ENCODE measurements around the gene ALAS1. TPM values are rescaled to one million over a fixed set of nuclear protein-coding genes. Genes with fewer than 3 reads are reported as not detected.
A peak's percentile ranks its signal among the peaks of the same experiment; 100 is the strongest.

Gene ALAS1
- total and polyA plus RNA-seq, 2 of the 13 experiments (the other 11 are each of a cell fraction or from before 2014, with no cell fraction given): 36.0 to 43.2 TPM

DNA sequence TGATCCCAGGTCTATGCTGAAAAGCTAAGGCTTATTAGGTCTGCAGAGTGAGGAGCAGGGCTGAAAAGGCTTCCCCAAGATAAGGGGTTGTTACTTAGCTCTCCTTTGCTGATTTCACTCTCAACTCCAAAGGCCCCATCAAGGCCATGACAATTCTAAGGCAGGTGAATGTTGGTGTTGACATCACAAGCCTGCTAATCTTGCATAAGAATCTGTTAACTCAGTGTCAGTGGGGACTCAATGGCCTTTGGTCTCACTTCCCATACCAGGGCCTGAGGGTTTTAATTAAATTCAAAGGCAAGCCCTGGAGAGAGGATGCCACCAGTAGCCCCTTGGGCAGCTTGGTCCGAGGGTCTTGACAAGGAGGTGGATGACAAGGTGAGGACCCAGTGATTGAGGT is 9.4 kb upstream of the ALAS1 start (continued):
- TF ChIP-seq ZBTB1 (CRISPR knock-in tag; IDR thresholded peaks at IDR 0.05; ENCODE audit: borderline replicate concordance): no peak
- no peak for TF ChIP-seq SAFB2 (CRISPR knock-in tag; IDR thresholded peaks at IDR 0.05; ENCODE audit: borderline replicate concordance, low read depth)
- TF ChIP-seq, protein P1, sequence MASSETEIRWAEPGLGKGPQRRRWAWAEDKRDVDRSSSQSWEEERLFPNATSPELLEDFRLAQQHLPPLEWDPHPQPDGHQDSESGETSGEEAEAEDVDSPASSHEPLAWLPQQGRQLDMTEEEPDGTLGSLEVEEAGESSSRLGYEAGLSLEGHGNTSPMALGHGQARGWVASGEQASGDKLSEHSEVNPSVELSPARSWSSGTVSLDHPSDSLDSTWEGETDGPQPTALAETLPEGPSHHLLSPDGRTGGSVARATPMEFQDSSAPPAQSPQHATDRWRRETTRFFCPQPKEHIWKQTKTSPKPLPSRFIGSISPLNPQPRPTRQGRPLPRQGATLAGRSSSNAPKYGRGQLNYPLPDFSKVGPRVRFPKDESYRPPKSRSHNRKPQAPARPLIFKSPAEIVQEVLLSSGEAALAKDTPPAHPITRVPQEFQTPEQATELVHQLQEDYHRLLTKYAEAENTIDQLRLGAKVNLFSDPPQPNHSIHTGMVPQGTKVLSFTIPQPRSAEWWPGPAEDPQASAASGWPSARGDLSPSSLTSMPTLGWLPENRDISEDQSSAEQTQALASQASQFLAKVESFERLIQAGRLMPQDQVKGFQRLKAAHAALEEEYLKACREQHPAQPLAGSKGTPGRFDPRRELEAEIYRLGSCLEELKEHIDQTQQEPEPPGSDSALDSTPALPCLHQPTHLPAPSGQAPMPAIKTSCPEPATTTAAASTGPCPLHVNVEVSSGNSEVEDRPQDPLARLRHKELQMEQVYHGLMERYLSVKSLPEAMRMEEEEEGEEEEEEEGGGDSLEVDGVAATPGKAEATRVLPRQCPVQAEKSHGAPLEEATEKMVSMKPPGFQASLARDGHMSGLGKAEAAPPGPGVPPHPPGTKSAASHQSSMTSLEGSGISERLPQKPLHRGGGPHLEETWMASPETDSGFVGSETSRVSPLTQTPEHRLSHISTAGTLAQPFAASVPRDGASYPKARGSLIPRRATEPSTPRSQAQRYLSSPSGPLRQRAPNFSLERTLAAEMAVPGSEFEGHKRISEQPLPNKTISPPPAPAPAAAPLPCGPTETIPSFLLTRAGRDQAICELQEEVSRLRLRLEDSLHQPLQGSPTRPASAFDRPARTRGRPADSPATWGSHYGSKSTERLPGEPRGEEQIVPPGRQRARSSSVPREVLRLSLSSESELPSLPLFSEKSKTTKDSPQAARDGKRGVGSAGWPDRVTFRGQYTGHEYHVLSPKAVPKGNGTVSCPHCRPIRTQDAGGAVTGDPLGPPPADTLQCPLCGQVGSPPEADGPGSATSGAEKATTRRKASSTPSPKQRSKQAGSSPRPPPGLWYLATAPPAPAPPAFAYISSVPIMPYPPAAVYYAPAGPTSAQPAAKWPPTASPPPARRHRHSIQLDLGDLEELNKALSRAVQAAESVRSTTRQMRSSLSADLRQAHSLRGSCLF (CRISPR knock-in tag; IDR thresholded peaks at IDR 0.05; ENCODE audit: borderline replicate concordance): no peak
- TF ChIP-seq TBX2 (CRISPR knock-in tag; IDR thresholded peaks at IDR 0.05; ENCODE audit: borderline replicate concordance): 0 out of 2 replicates have a peak, but pooled peaks have one; percentile 26
- TF ChIP-seq RARG (CRISPR knock-in tag; IDR thresholded peaks at IDR 0.05; ENCODE audit: low read depth): no peak
- TF ChIP-seq, protein P2, sequence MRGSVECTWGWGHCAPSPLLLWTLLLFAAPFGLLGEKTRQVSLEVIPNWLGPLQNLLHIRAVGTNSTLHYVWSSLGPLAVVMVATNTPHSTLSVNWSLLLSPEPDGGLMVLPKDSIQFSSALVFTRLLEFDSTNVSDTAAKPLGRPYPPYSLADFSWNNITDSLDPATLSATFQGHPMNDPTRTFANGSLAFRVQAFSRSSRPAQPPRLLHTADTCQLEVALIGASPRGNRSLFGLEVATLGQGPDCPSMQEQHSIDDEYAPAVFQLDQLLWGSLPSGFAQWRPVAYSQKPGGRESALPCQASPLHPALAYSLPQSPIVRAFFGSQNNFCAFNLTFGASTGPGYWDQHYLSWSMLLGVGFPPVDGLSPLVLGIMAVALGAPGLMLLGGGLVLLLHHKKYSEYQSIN (CRISPR knock-in tag; IDR thresholded peaks at IDR 0.05; ENCODE audit: borderline replicate concordance): no peak
- TF ChIP-seq RFX3 (CRISPR knock-in tag; IDR thresholded peaks at IDR 0.05): no peak
- TF ChIP-seq ZNF878 (CRISPR knock-in tag; IDR thresholded peaks at IDR 0.05): no peak
- TF ChIP-seq, protein P3, sequence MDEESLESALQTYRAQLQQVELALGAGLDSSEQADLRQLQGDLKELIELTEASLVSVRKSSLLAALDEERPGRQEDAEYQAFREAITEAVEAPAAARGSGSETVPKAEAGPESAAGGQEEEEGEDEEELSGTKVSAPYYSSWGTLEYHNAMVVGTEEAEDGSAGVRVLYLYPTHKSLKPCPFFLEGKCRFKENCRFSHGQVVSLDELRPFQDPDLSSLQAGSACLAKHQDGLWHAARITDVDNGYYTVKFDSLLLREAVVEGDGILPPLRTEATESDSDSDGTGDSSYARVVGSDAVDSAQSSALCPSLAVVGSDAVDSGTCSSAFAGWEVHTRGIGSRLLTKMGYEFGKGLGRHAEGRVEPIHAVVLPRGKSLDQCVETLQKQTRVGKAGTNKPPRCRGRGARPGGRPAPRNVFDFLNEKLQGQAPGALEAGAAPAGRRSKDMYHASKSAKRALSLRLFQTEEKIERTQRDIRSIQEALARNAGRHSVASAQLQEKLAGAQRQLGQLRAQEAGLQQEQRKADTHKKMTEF (CRISPR knock-in tag; IDR thresholded peaks at IDR 0.05): no peak
- TF ChIP-seq ZSCAN25 (CRISPR knock-in tag; IDR thresholded peaks at IDR 0.05): no peak
- no peak for TF ChIP-seq NR2F6 (IDR thresholded peaks at IDR 0.05)
- no peak for TF ChIP-seq NR2F6 (CRISPR knock-in tag; IDR thresholded peaks at IDR 0.05)
- no peak for TF ChIP-seq SALL1 (CRISPR knock-in tag; IDR thresholded peaks at IDR 0.05)
- TF ChIP-seq ZNF782 (CRISPR knock-in tag; IDR thresholded peaks at IDR 0.05; ENCODE audit: borderline replicate concordance): no peak
- no peak for TF ChIP-seq SRY (CRISPR knock-in tag; IDR thresholded peaks at IDR 0.05)
- TF ChIP-seq MIXL1 (CRISPR knock-in tag; IDR thresholded peaks at IDR 0.05): no peak
- TF ChIP-seq NCOR1 (IDR thresholded peaks at IDR 0.05; ENCODE audit: borderline replicate concordance, low read length): no peak
- TF ChIP-seq, protein P4, sequence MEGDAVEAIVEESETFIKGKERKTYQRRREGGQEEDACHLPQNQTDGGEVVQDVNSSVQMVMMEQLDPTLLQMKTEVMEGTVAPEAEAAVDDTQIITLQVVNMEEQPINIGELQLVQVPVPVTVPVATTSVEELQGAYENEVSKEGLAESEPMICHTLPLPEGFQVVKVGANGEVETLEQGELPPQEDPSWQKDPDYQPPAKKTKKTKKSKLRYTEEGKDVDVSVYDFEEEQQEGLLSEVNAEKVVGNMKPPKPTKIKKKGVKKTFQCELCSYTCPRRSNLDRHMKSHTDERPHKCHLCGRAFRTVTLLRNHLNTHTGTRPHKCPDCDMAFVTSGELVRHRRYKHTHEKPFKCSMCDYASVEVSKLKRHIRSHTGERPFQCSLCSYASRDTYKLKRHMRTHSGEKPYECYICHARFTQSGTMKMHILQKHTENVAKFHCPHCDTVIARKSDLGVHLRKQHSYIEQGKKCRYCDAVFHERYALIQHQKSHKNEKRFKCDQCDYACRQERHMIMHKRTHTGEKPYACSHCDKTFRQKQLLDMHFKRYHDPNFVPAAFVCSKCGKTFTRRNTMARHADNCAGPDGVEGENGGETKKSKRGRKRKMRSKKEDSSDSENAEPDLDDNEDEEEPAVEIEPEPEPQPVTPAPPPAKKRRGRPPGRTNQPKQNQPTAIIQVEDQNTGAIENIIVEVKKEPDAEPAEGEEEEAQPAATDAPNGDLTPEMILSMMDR (CRISPR knock-in tag; IDR thresholded peaks at IDR 0.05): no peak
- TF ChIP-seq, protein P5, sequence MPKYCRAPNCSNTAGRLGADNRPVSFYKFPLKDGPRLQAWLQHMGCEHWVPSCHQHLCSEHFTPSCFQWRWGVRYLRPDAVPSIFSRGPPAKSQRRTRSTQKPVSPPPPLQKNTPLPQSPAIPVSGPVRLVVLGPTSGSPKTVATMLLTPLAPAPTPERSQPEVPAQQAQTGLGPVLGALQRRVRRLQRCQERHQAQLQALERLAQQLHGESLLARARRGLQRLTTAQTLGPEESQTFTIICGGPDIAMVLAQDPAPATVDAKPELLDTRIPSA (CRISPR knock-in tag; IDR thresholded peaks at IDR 0.05; ENCODE audit: borderline replicate concordance): no peak
- TF ChIP-seq NFE2 (CRISPR knock-in tag; IDR thresholded peaks at IDR 0.05): no peak
- peak; percentile 56; the same call in 1 of the 2 replicates for TF ChIP-seq CEBPG (CRISPR knock-in tag; IDR thresholded peaks at IDR 0.05)
- TF ChIP-seq FOXC1 (CRISPR knock-in tag; IDR thresholded peaks at IDR 0.05; ENCODE audit: borderline replicate concordance): no peak

Measured in HepG2 (cell line).